GM20000 (cell line): ENCODE results near the gene FLYWCH1.

Source experiments
- DNase-seq: peaks from one replicate; pipeline ENCODE4 v3.0.0; 2012; ENCODE audit warnings: low spot score
- CTCF ChIP-seq: IDR thresholded peaks from 2 replicates; pipeline ENCODE4 v1.5.1; 2012; ENCODE audit warnings: mild to moderate bottlenecking, control low read depth; ENCODE audit errors: extremely low read depth, missing control alignments

Gene FLYWCH1

GRCh38 chr16:2955779-2956578 is 44.2 kb downstream of the FLYWCH1 start:
- DNase-seq = no peak
- TF ChIP-seq CTCF = no peak

- DNase-seq = no peak
- no peak for TF ChIP-seq CTCF
These were observed 44.8 kb downstream of the FLYWCH1 start for GRCh38 chr16:2956579-2956956.

GRCh38 chr16:2959206-2959605 is 47.5 kb downstream of the FLYWCH1 start:
- TF ChIP-seq CTCF = no peak
- DNase-seq = no peak

- no peak for TF ChIP-seq CTCF
- DNase-seq = no peak
These were observed 48.7 kb downstream of the FLYWCH1 start for GRCh38 chr16:2960183-2961010.

- DNase-seq = no peak
- no peak for TF ChIP-seq CTCF
These were observed 50.8 kb downstream of the FLYWCH1 start for GRCh38 chr16:2962334-2963073.

- peak; percentile 71 for DNase-seq
- TF ChIP-seq CTCF = no peak
These were observed 51.5 kb downstream of the FLYWCH1 start for GRCh38 chr16:2963074-2963722.
